EH (cell line): ENCODE data around the gene D2HGDH.

Experiments
- DNase-seq: peaks from one replicate; pipeline ENCODE4 v3.0.0-alpha.2; 2015; ENCODE audit warnings: low read depth

The D2HGDH gene

DNA sequence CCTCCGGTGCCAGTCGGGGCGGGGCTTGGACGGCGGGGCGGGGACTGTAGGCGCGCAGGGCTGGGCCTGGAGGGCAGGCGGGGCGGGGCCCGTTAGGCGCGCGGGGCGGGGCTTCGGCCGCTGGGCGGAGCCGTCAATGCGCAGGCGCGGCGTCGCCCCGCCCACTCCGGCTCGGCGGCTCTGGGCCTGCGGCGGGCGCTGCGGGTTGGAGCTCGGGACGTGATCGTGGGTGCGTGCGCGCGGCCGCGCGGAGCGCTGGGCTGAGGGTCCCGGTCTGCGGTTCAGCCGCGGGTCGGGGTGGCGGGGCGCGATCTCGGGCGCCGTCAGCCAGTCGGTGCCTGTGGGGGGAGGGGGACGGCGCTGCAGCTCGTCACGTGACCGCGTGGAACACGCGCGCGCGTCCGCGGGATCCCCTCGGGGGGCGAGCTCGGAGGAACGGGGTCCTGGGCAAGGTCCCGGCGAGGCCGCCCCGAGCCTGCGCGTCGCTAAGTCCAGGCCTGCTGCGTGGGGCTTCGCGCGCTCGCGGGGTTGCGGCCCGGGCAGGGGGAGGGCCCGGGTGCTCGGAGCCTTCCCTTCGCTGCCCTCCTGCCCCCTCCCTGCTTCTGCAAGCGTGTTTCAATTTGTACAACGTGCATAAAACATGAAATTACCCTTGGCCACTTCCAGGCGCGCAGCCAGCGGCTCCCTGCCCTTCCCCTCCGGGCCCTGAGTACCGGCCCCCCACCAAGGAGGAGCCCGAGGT, at the start of gene D2HGDH:
Gene D2HGDH (plus strand): TSS at position 164 of the 742 bp plus-strand sequence. CDS start 595 bp downstream, outside the sequence.
- DNase-seq, result peak; percentile 88

DNA sequence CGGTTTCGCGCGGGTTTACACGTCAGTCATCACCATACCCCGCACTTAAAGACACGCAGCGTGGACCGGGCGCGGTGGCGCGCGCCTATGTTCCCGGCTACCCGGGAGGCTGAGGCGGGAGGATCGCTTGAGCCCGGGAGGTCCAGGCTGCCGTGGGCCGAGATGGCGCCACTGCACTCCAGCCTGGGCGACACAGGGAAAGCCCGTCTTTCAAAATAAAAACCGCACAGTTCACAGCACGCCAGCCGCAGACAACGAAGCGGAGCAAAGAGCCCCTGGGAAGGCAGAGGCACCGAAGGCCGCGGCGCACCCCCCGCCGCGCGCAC, 48.1 kb upstream of the D2HGDH start:
- DNase-seq, result no peak

DNA sequence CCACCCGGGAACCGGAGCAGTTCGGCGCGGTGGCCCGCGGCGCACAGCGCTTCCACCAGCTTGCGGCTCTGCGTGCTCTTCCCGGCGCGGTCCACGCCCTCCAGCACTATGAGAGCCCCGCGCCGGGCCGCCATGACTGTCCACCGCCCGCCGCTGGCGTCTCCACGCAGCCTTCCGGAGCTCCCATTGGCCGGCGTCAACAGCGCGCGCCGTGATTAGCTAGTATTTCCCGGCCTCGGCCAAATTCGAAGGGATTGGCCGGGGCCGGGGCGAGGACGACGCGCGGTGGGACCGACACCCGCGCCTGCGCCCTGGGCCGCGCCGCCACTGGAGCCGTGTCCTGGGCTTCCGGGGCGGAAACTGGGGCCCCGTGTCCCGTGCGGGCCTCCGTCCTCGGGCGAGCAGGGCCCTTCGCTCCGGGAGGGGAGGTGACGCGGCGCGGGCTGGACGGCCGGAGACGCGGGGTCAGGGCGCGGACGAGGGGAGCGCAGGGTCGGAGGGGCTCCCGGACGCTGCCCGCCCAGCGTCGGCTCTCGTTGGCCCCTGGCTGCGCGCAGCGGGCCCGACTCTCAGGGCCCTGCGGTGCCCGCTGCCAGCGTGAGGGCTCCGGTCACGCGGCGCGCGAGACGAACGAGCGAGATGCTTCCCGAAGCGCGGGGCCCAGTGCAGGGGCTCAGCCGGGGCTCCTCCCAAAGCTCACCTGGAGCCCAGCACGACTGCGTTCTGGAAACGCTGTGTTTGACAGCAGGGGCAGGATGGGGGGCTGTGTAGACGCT, 47.6 kb upstream of the D2HGDH start, which contains the start of gene DTYMK:
Gene DTYMK (minus strand): TSS at position 166 of the 776 bp plus-strand sequence. CDS start 32 bp downstream, at position 134.
- peak; percentile 97 for DNase-seq

DNA sequence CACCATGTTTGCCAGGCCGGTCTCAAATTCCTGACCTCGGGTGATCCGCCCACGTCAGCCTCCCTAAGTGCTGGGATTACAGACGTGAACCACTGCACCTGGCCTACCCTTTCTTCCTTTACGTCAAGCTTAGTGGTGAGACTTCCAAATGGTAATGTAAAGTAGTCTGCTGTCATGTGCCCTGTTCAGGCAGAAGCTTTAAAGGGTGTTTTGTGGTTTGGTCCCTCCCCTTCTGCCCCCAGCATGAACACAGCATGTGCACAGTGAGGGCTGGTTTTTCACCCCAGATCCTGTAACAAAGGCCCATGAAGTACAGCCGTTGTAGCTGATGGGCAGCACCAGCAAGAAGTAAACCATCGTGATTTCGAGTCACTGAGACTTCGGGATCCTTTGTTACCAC, 45.1 kb upstream of the D2HGDH start:
- no peak for DNase-seq

DNA sequence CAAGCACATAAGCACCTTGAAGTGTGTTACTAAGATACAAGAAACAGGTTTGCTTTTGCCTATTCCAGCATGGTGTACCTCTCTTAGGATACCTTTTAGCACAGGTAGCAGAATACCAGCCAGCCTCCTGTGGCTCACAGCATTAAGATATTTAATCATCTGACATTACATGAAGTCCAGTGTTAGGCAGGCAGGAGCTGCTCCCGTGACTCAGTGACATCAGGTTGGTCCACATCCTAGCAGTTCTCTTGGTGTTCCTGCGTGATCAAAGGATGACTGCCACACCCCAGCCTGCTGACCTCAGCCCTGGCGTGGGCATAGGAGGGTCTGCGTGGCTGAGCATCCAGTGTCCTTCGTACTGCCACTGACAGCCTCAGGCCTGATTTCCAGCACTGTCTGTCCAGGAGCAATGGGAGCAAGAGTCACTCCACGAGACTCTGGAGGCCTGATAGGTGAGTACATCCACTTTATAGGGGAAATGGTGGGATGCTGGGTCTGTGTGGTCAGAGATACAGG, 44.2 kb upstream of the D2HGDH start:
- DNase-seq, result no peak

DNA sequence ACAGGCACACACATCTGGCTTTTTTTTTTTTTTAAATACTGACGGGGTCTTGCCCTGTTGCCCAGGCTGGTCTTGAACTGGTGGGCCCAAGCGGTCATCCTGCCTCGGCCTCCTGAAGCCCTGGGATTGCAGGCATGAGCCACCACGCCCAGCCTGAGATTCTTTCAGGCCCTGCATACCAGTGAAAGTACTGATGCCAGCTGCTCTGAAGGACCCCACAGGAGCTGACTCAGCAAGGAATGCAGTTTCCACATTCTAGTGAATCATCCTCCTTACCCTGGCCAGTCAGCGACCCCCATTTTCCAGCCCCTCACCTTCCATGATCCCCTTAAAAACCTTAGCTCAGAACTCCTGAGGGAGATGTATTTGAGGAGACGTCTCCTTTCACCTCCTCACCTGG, 42.0 kb upstream of the D2HGDH start:
- peak; percentile 84 for DNase-seq

DNA sequence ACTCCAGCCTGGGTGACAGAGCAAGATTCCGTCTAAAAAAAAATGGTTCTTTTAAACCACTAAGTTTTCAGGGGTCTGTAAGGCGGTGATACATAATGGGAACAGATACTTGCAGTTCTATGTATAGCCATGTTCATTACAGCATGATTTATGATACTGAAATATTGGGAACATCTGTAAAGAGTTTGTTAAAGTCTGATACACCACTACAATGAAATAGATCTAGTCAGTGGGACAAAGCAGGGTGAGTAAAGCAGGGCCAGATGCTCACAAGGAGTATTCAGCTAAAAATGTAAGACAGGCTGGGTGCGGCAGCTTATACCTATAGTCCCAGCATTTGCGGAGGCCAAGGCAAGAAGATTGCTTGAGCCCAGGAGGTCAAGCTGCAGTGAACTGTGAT, 38.8 kb upstream of the D2HGDH start:
- no peak for DNase-seq

DNA sequence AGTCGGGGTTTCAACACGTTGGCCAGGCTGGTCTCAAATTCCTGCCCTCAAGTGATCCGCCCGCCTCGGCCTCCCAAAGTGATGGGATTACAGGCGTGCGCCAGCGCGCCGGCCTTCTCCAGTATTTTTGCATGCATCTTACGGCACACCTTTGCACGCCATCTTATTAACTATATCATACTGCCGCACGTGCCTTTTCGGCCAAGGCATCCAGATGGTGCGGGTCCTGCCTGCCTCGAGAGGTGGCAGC, 33.4 kb upstream of the D2HGDH start:
- DNase-seq, result no peak

DNA sequence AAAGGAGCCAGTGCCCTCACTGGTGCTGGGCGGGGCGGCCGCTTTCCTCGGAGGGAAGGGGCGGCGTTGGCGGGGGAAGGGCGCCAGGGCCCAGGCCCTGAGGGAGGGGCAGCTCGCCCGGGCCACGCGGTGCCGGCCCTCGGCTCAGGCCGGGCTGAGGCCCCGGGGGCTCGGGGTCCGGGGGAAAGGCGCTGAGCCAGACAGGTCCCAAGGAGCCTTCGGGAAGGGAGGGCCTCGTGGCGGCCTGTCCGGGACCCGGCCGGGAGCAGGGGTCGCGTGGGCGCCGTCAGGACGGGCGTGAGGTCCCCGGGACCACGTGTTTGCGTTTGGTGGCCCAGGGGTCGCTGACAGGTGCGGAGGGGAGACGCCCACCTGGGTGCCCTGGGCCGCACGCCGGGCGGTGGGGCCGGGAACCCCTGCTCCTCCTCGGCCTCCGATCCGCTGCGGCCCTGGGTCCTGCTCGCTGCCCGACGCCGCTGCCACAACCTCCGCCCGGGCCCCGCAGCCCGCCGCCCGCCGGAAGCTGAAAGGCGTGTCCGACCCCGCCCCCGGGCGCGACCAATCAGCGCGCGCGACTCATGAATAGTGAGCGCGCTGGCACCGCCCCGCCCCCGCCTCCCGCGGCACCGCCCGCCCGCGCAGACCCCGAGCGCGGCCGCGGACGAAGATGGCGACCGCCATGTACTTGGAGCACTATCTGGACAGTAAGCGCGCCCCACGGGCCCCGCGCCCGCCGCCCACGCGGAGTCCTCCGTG, 32.9 kb upstream of the D2HGDH start, which contains the start of gene ING5:
Gene ING5 (plus strand): TSS at position 641 of the 756 bp plus-strand sequence. CDS start 27 bp downstream, at position 668.
- peak; percentile 92 for DNase-seq

DNA sequence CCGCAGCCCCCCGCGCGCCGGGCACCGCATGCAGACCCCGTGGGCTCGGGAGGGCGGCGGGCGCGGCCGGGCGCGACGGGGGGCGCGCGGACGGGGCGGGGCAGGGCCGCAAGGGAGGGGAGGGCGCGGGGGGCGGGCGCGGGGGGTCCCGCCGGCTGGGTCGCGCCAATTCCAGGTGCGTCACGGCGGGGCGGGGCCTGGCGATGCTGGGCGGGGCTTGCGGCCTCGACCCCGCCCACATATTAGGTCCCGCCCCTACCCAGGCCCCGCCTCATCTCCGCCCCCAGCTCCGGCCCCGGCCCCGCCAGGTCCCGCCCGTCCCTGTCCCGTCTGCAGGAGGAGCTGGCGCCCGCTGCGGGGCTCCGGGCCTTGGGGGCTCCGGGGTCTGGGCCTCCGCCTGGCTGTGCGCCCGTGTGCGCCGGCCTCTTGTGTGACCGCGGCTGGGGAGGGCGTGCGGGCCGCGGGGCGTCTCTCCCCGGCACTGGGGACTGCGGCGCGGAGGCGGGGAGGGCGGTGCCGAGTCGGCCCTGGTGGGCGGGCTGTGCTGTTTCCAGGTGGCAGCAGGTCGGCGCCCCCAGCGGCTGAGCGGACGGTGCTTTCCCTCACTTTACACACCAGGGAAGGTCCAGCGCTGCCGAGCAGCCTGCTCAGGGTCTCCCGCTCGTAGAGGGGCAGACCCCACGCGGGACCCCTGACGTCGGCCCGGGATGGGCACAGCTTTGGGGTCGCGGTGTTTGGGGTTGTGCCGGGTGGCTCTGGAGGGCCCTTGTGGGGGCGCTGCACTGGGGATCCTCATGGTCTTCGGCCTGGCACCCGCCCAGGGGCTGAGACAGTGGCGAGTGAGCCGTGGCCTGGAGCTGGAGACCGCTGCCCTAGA, 32.0 kb upstream of the D2HGDH start:
- peak; percentile 80 for DNase-seq

DNA sequence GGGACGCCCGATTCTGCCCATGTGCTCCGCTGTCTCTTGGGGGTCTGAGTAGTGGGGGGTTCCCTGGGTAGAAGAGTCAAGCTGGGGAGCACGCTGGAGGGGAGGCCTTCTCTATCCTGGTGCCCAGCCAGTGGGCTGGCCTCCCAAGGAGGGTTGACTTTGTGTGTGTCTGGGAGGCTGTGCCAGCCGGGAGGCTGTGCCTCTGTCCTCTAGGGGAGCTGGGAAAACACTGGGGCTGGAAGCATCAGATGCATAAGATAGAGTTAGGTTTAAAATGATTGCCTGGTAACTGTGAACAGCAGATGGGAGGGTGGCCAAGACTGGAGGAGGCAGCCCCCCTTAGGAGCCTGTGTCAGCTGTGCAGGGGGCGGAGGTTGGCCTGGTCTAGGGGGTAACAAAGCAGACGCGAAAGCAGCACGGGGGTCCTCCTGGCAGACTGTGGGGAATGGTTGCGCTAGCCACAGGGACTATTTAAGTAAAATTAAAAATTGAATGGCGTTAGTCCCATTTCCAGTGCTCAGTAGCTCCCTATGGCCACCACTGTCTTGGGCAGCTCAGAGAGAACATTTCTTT, 31.3 kb upstream of the D2HGDH start:
- DNase-seq, result peak; percentile 40

DNA sequence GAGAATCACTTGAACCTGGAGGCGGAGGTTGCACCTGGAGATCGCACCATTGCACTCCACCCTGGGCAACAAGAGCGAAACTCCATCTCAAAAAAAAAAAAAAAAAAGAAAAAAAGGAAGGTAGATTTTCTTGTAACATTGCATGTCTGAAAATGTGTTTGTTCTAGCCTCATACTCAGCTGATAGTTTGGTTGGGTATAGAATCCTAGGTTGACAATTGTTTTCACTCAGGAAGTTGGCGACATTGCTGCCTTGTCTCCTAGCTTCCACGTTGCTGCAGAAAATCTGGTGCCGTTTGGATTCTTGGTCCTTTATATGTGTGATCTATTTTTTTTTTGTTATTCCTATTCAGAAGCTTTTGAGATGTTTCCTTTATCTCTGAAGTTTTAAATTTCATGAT, 27.9 kb upstream of the D2HGDH start:
- no peak for DNase-seq

DNA sequence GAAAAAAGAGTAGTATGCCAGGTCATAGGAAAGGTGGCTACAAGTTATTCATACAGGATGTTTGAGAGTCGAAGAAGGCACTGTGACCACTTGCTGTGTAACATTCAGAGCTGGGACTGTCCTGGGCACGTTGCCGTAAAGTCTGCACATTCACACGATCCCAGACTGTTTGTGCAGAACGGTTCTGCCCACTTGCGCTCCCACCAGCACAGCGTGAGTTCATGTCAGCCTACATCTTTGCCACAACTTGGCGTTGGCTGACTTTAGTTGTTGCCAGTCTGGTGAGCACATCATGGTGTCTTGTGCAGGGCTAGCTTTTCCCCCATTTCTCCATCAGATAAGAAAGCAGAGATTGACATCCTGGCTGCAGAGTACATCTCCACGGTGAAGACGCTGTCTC, 25.6 kb upstream of the D2HGDH start:
- DNase-seq, result no peak

DNA sequence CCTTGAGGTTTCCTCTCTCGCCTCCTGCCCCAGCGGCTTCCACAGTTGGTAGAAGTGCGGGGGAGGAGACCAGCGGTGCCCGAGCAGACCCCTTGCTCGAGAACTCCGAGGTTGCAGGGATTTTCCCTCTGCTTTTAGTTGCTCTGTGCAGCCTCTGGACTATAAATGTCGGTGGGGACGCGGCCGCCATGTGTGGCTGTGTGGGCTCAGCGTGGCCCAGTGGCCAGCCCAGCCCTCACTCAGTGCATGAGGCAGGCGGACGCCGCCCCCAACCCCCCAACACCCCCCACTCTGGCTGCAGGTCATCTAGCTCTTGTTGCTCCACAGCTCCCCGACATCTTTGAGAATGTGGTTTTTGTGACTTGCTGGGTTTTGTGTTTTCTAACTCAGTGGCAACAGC, 15.3 kb upstream of the D2HGDH start:
- no peak for DNase-seq

DNA sequence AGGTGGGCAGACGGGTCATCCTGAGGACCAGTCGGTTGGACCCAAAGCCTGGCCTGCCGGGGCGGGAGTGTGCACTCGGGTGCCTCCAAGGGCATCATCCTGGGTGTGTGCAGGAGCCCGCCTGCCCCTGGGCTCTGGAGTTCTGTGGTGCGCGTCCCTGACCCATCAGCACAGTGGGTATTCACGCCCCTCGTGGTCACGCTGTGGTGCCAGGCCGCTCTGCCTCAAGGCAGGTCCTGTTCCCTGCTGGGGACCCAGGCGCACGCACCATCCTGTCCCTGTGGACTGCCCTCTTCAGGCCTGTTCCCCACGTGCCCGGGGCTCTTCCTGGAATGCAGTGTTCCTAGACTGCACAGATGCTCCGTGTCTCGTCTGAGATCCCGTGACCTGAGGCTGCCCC, 14.3 kb upstream of the D2HGDH start:
- no peak for DNase-seq

DNA sequence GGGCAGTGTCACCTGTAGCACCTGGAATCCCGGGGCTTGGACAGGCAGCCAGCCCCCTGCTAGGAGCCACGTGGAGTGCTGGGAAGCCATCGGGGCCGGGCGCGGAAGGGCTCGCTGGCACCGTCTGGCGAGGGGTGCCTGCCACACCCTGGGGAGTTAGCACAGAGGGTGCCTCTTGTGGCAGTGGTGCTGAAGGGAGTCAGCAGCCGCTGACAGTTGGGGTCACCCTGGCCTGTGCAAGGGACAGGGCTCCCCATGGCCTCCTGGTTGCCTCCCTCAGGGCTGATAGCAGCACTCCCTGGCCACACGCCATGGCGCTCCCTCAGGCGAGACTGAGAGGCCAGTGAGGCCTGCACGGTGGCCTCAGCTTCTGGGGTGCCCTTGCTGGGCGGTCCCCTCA, 13.9 kb upstream of the D2HGDH start:
- DNase-seq, result no peak

DNA sequence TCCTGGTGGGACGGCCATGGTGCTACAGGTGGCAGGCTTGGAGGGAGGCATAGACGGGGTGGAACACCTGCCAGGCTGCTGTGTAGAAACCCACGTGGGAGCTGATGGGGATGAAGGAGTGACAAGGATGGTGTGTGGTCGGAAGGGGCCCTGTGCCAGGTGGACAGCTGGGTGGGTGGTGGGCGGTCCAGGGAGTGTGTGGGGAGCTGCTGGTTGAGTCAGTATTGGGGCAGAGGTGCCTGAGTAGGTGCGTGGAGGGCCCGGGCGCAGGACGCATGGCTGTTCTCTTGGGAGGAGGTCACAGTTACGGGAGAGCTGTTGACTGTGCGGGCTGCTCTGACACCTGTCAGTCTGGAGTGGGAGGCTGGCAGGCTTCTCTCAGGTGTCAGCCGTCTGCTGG, 12.6 kb upstream of the D2HGDH start:
- DNase-seq, result no peak

DNA sequence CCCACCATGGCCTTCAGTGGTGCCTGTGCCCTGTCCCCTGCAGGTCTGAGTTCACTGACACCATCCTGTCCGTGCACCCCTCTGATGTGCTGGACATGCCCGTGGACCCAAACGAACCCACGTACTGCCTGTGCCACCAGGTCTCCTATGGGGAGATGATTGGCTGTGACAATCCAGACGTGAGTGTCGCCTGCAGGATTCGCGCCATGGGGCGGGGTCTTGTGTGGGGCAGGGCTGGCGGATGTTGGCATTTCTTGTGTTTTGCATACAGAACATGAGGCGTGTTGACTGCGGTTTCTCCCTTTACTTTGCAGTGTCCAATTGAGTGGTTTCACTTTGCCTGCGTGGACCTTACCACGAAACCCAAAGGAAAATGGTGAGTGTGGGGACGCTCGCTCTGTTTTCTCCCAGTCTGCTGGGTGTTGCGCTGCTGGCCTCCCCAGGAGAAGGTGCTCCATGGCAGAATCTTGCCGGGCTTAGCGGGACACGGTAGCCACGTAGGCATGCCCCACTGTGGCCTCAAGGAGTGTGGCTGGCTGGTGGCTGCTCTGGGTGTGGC, 11.5 kb upstream of the D2HGDH start:
- no peak for DNase-seq

DNA sequence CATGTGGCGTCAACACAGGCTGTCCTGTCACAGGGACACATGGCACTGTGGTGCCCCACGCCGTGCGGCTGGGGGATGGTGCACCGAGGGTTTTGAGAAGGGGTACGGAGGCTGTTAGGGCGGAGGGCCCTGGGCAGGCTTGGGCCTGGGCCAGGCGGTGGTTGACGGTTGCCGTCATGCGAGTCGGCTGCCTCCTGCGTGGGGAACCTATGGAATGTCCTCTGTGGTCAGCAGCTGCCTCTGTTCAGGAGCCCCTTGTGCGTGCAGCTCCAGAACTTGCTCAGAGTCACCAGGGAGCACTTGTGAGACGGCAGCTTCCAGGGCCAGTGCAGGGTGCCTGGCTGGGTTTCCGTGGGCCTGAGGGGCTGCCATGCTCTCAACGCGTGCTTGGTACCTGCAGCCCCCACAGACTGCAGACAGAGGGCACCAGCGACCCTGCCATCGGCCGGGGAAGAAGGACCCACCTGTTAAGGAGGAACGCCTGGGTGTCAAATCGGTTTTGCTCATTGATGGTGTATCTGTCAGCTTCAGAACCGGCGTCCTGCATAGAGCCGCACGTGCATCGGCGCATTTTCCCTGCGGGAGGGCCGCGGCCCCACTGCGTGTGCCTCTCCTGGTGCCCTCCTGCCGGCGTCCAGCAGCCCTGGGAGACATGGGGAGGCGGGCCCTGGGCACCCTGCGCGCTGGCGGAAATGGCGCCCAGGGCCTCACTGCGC, 10.0 kb upstream of the D2HGDH start:
- no peak for DNase-seq
